IMR-90 (cell line): Measurements from ENCODE around the gene ASIC2. TPM values are rescaled to one million over a fixed set of nuclear protein-coding genes. Genes with fewer than 3 reads are reported as not detected.

Source experiments
- ATAC-seq: fragments of 200-7000 bp; cut with Tn5 transposase; 2 replicates; pipeline ENCODE4 v1.9.1; 2020; ENCODE audit warnings: low read depth, mild to moderate bottlenecking, moderate library complexity
- BruUV-seq: library from RNA; stranded (reverse); fragments of 400-500 nt; replicated peaks from 2 replicates; lab custom pipeline; 2021; lab: Mats Ljungman, UMichigan
- CTCF ChIA-PET: fragments of 300-600 bp; formaldehyde crosslinking; extraction: SDS; loops from one replicate; lab custom pipeline; 2021; ENCODE audit warnings: antibody characterized with exemption; lab: Yijun Ruan, JAX
- POLR2A ChIA-PET: fragments of 300-600 bp; sonication (Branson Sonifier 250); formaldehyde crosslinking; loops from one replicate; lab custom pipeline; 2022; ENCODE audit warnings: antibody characterized with exemption; ENCODE audit not compliant: unreplicated experiment; lab: Charles Lee
- DNase-seq: peaks from one replicate; pipeline ENCODE4 v3.0.0; 2013
- H2AFZ ChIP-seq: replicated peaks from 2 replicates; pipeline ENCODE3; 2013; ENCODE audit warnings: low read length, mild to moderate bottlenecking; ENCODE audit not compliant: poor library complexity
- H2AK5ac ChIP-seq: 2 replicates; pipeline ENCODE4 v1.6.1; 2013; ENCODE audit warnings: low read depth, low read length, inconsistent platforms
- H2AK9ac ChIP-seq: replicated peaks from 2 replicates; pipeline ENCODE3; 2013; ENCODE audit warnings: mild to moderate bottlenecking, low read depth, low read length, moderate library complexity; ENCODE audit not compliant: poor library complexity
- H2BK120ac ChIP-seq: 2 replicates; pipeline ENCODE4 v1.6.1; 2013; ENCODE audit warnings: low read depth, low read length, inconsistent platforms
- H2BK15ac ChIP-seq: 3 replicates; pipeline ENCODE4 v1.6.1; 2013; ENCODE audit warnings: low read depth, low read length, inconsistent platforms
- H2BK20ac ChIP-seq: 2 replicates; pipeline ENCODE4 v1.6.1; 2013; ENCODE audit warnings: low read depth, mild to moderate bottlenecking, inconsistent platforms, low read length, moderate library complexity
- H2BK5ac ChIP-seq: 2 replicates; pipeline ENCODE4 v1.6.1; 2013; ENCODE audit warnings: mild to moderate bottlenecking, low read depth, low read length, inconsistent platforms; ENCODE audit not compliant: poor library complexity, severe bottlenecking
- H3K14ac ChIP-seq: replicated peaks from 2 replicates; pipeline ENCODE4 v1.6.1; 2013; ENCODE audit warnings: low read depth, low read length, inconsistent platforms
- H3K18ac ChIP-seq: 2 replicates; pipeline ENCODE4 v1.6.1; 2013; ENCODE audit warnings: low read depth, low read length, control low read depth
- H3K23ac ChIP-seq: 2 replicates; pipeline ENCODE4 v1.6.1; 2013; ENCODE audit warnings: low read depth, low read length, inconsistent platforms
- H3K27ac ChIP-seq: 2 replicates; pipeline ENCODE4 v1.5.1; 2013; ENCODE audit warnings: mild to moderate bottlenecking, control low read depth, low read length; ENCODE audit not compliant: insufficient read depth
- H3K27me3 ChIP-seq: 2 replicates; pipeline ENCODE4 v1.6.1; 2013; ENCODE audit warnings: low read length; ENCODE audit not compliant: control insufficient read depth, insufficient read depth
- H3K36me3 ChIP-seq: 2 replicates; pipeline ENCODE4 v1.6.1; 2013; ENCODE audit warnings: low read length, mixed read lengths; ENCODE audit not compliant: control insufficient read depth, insufficient read depth
- H3K4ac ChIP-seq: 2 replicates; pipeline ENCODE4 v1.6.1; 2013; ENCODE audit warnings: low read depth, low read length, inconsistent platforms
- H3K4me1 ChIP-seq: 2 replicates; pipeline ENCODE4 v1.6.1; 2013; ENCODE audit warnings: low read length, mixed read lengths; ENCODE audit not compliant: control insufficient read depth, insufficient read depth
- H3K4me2 ChIP-seq: 2 replicates; pipeline ENCODE4 v1.6.1; 2013; ENCODE audit warnings: low read depth, mild to moderate bottlenecking, control low read depth, low read length, moderate library complexity
- H3K4me3 ChIP-seq: 2 replicates; pipeline ENCODE4 v1.5.1; 2013; ENCODE audit warnings: low read depth, mild to moderate bottlenecking, control low read depth, low read length, moderate library complexity; ENCODE audit not compliant: insufficient read depth
- H3K56ac ChIP-seq: 2 replicates; pipeline ENCODE4 v1.6.1; 2013; ENCODE audit warnings: low read length, inconsistent platforms; ENCODE audit not compliant: insufficient read depth; ENCODE audit errors: extremely low read depth
- H3K79me1 ChIP-seq, 2 experiments: 2 replicates each; pipeline ENCODE4 v1.6.1; 2013; ENCODE audit warnings: low read length in 2 of 2, inconsistent platforms in 1 of 2, low read depth in 1 of 2
- H3K9ac ChIP-seq: 2 replicates; pipeline ENCODE4 v1.6.1; 2013; ENCODE audit warnings: low read depth, low read length, control low read depth
- H3K9me1 ChIP-seq: 2 replicates; pipeline ENCODE4 v1.6.1; 2013; ENCODE audit warnings: low read length, inconsistent platforms; ENCODE audit not compliant: insufficient read depth
- H3K9me3 ChIP-seq: 2 replicates; pipeline ENCODE4 v1.6.1; 2013; ENCODE audit warnings: low read length; ENCODE audit not compliant: control insufficient read depth, insufficient read depth
- H4K20me1 ChIP-seq: 2 replicates; pipeline ENCODE4 v1.6.1; 2013; ENCODE audit warnings: low read length, inconsistent platforms; ENCODE audit not compliant: insufficient read depth
- H4K5ac ChIP-seq: 2 replicates; pipeline ENCODE4 v1.6.1; 2013; ENCODE audit warnings: mild to moderate bottlenecking, low read depth, low read length, control low read depth
- H4K8ac ChIP-seq, 2 experiments: 2 replicates each; pipeline ENCODE4 v1.6.1; 2013; ENCODE audit warnings: low read depth in 2 of 2, low read length in 2 of 2, control low read depth in 1 of 2, inconsistent platforms in 1 of 2
- H4K91ac ChIP-seq: 2 replicates; pipeline ENCODE4 v1.6.1; 2013; ENCODE audit warnings: low read depth, low read length, inconsistent platforms; ENCODE audit not compliant: insufficient read depth
- BHLHE40 ChIP-seq: fragments of 150-350 bp; IDR thresholded peaks from 2 replicates; pipeline ENCODE4 v1.6.1; 2016; ENCODE audit warnings: mild to moderate bottlenecking, low read depth, low read length
- CEBPB ChIP-seq: IDR thresholded peaks from 2 replicates; pipeline ENCODE4 v1.6.1; 2012; ENCODE audit warnings: low read depth, low read length, improper control_type of control experiment
- CHD1 ChIP-seq: IDR thresholded peaks from 2 replicates; pipeline ENCODE4 v1.6.1; 2012; ENCODE audit warnings: low read depth, low read length, improper control_type of control experiment
- FOS ChIP-seq: fragments of 150-350 bp; IDR thresholded peaks from 2 replicates; pipeline ENCODE4 v1.6.1; 2016; ENCODE audit warnings: low read depth, low read length
- MAFK ChIP-seq: IDR thresholded peaks from 2 replicates; pipeline ENCODE4 v1.6.1; 2012; ENCODE audit warnings: low read depth, low read length, improper control_type of control experiment
- MAZ ChIP-seq: IDR thresholded peaks from 2 replicates; pipeline ENCODE4 v1.6.1; 2012; ENCODE audit warnings: low read depth, mild to moderate bottlenecking, low read length, improper control_type of control experiment, moderate library complexity, borderline replicate concordance
- MXI1 ChIP-seq: IDR thresholded peaks from 2 replicates; pipeline ENCODE4 v1.6.1; 2012; ENCODE audit warnings: low read depth, mild to moderate bottlenecking, low read length, moderate library complexity, borderline replicate concordance
- NFE2L2 ChIP-seq: fragments of 150-350 bp; IDR thresholded peaks from 2 replicates; pipeline ENCODE4 v1.6.1; 2016; ENCODE audit warnings: low read depth, mild to moderate bottlenecking, low read length
- POLR2A ChIP-seq: IDR thresholded peaks from 2 replicates; pipeline ENCODE4 v1.6.1; 2012; ENCODE audit warnings: mild to moderate bottlenecking, low read depth, low read length
- RAD21 ChIP-seq: IDR thresholded peaks from 2 replicates; pipeline ENCODE4 v1.6.1; 2012; ENCODE audit warnings: low read length, improper control_type of control experiment
- RCOR1 ChIP-seq: IDR thresholded peaks from 2 replicates; pipeline ENCODE4 v1.6.1; 2012; ENCODE audit warnings: mild to moderate bottlenecking, low read length, improper control_type of control experiment; ENCODE audit not compliant: insufficient replicate concordance
- RFX5 ChIP-seq: IDR thresholded peaks from 2 replicates; pipeline ENCODE4 v1.8.0; 2012; ENCODE audit warnings: low read depth, mild to moderate bottlenecking, low read length, moderate library complexity
- SMC3 ChIP-seq: fragments of 150-350 bp; IDR thresholded peaks from 2 replicates; pipeline ENCODE4 v1.6.1; 2016; ENCODE audit warnings: low read depth, mild to moderate bottlenecking, antibody characterized with exemption, low read length, moderate library complexity
- WGBS, 2 experiments: methylation state at CpG; one replicate each; pipeline versions ENCODE4 v1.1.5 to v1.1.7; 2013; ENCODE audit warnings: missing lambda C conversion rate in 2 of 2; ENCODE audit not compliant: insufficient read length in 1 of 2; ENCODE audit errors: extremely low coverage in 2 of 2; 5-methylcytosine and 5-hydroxymethylcytosine counted together
- dilution Hi-C: fragments of 300-500 bp; cut with HindIII; formaldehyde crosslinking; loops from one replicate; pipeline ENCODE4 v1.14.3; 2018; ENCODE audit warnings: low sequenced_read_pairs; ENCODE audit not compliant: unreplicated experiment
- in situ Hi-C: fragments of 300-500 bp; cut with MboI; formaldehyde crosslinking; loops from 3 replicates; pipeline ENCODE4 v1.14.3; 2019; ENCODE audit warnings: low sequenced_read_pairs, inconsistent platforms, mixed read lengths
- intact Hi-C: fragments of 100-400 bp; cut with micrococcal nuclease; formaldehyde crosslinking; loops from 2 replicates; pipeline ENCODE4 v1.10.0; 2022
- polyA plus RNA-seq, 3 experiments: library from polyadenylated mRNA; depleted of rRNA; stranded (reverse); fragments of >200 nt; gene quantifications; 2 replicates each; pipeline ENCODE4 v1.2.3, GENCODE V29; 2012; ENCODE audit warnings: low replicate concordance in 1 of 3
- total RNA-seq: library from RNA; depleted of rRNA; stranded (reverse); fragments of >200 nt; gene quantifications from 2 replicates; pipeline ENCODE4 v1.2.3, GENCODE V29; 2012
- TF ChIP-seq, protein P1 (sequence below): conservative IDR thresholded peaks from 2 replicates; pipeline ENCODE4 v1.5.1; 2012; ENCODE audit warnings: mild to moderate bottlenecking, low read depth, low read length, improper control_type of control experiment
- TF ChIP-seq, protein P2 (sequence below): fragments of 150-350 bp; IDR thresholded peaks from 2 replicates; pipeline ENCODE4 v1.6.1; 2016; ENCODE audit warnings: low read depth, mild to moderate bottlenecking, low read length, moderate library complexity, borderline replicate concordance
- TF ChIP-seq, protein P3 (sequence below): fragments of 150-350 bp; IDR thresholded peaks from 2 replicates; pipeline ENCODE4 v1.6.1; 2017; ENCODE audit warnings: mild to moderate bottlenecking, antibody characterized with exemption, low read length, low read depth

ASIC2 gene
- total and polyA plus RNA-seq, 2 of the 4 experiments (the other 2 are of a cell fraction), result under 0.01 to 0.15 TPM

- no peaks in the 10 kb centered on the region; the same call in 1 of the 2 replicates for H3K9me1 ChIP-seq
- H3K4me2 ChIP-seq, result no peak overlapping the region
- intact Hi-C loops, result loop anchor here (1.0 to 2.0 kb wide), 3 partner anchors 252 to 713 kb away; no protein-coding TSS in a partner anchor
Observed at GRCh38 chr17:33038740-33039139, 254.4 kb downstream of the ASIC2 start.

More at GRCh38 chr17:33038740-33039139, 254.4 kb downstream of the ASIC2 start:
- H4K5ac ChIP-seq, result no peak overlapping the region
- no peak overlapping the region for H3K56ac ChIP-seq
- no peak overlapping the region for H3K18ac ChIP-seq
- no peaks in the 10 kb centered on the region for H3K9me3 ChIP-seq
- H2AFZ ChIP-seq, result no peak overlapping the region
- no peaks in the 10 kb centered on the region for H3K79me1 ChIP-seq
- no peak overlapping the region for H3K4me3 ChIP-seq
- TF ChIP-seq MAFK (no peak), FOS (no peak), CEBPB (no peak), BHLHE40 (no peak), RCOR1 (no peak), MXI1 (no peak), CHD1 (no peak), POLR2A (no peak), RAD21 (peak; percentile 55), NFE2L2 (no peak), SMC3 (peak; percentile 32; the same call in 1 of the 2 replicates), RFX5 (no peak), MAZ (no peak)
- TF ChIP-seq, protein P1, sequence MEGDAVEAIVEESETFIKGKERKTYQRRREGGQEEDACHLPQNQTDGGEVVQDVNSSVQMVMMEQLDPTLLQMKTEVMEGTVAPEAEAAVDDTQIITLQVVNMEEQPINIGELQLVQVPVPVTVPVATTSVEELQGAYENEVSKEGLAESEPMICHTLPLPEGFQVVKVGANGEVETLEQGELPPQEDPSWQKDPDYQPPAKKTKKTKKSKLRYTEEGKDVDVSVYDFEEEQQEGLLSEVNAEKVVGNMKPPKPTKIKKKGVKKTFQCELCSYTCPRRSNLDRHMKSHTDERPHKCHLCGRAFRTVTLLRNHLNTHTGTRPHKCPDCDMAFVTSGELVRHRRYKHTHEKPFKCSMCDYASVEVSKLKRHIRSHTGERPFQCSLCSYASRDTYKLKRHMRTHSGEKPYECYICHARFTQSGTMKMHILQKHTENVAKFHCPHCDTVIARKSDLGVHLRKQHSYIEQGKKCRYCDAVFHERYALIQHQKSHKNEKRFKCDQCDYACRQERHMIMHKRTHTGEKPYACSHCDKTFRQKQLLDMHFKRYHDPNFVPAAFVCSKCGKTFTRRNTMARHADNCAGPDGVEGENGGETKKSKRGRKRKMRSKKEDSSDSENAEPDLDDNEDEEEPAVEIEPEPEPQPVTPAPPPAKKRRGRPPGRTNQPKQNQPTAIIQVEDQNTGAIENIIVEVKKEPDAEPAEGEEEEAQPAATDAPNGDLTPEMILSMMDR, result peak; percentile 59
- TF ChIP-seq, protein P2, sequence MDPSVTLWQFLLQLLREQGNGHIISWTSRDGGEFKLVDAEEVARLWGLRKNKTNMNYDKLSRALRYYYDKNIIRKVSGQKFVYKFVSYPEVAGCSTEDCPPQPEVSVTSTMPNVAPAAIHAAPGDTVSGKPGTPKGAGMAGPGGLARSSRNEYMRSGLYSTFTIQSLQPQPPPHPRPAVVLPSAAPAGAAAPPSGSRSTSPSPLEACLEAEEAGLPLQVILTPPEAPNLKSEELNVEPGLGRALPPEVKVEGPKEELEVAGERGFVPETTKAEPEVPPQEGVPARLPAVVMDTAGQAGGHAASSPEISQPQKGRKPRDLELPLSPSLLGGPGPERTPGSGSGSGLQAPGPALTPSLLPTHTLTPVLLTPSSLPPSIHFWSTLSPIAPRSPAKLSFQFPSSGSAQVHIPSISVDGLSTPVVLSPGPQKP, result no peak
- TF ChIP-seq, protein P3, sequence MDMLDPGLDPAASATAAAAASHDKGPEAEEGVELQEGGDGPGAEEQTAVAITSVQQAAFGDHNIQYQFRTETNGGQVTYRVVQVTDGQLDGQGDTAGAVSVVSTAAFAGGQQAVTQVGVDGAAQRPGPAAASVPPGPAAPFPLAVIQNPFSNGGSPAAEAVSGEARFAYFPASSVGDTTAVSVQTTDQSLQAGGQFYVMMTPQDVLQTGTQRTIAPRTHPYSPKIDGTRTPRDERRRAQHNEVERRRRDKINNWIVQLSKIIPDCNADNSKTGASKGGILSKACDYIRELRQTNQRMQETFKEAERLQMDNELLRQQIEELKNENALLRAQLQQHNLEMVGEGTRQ, result no peak
- no CpG with 5 or more reads among the region's 3 CpGs for WGBS, 2 experiments
- no peaks in the 10 kb centered on the region for H3K27me3 ChIP-seq
- no TSS peak for BruUV-seq
- no peaks in the 10 kb centered on the region for H3K36me3 ChIP-seq
- H2AK9ac ChIP-seq, result no peak overlapping the region
- peak; percentile 69 for ATAC-seq
- peak; percentile 15 for DNase-seq
- H2BK5ac ChIP-seq, result no peak overlapping the region
- H4K20me1 ChIP-seq, result no peaks in the 10 kb centered on the region
- H3K14ac ChIP-seq, result no peak overlapping the region
- H2AK5ac ChIP-seq, result no peak overlapping the region
- no peaks in the 10 kb centered on the region for H3K4me1 ChIP-seq
- ChIA-PET CTCF (interaction anchor here (0.7 to 1.4 kb wide), 2 partner anchors 11 to 254 kb away, joined by 3 read pairs; partner anchors contain the start of gene ASIC2), POLR2A (no interaction called here)
- H2BK15ac ChIP-seq, result no peak overlapping the region
- in situ Hi-C loops (no loop called here), dilution Hi-C loops (no loop called here)
- H3K27ac ChIP-seq, result no peak overlapping the region
- H3K4ac ChIP-seq, result no peak overlapping the region
- H2BK20ac ChIP-seq, result no peak overlapping the region
- H4K91ac ChIP-seq, result no peak overlapping the region
- H4K8ac ChIP-seq, result no peak overlapping the region
- no peak overlapping the region for H3K9ac ChIP-seq
- no peak overlapping the region for H2BK120ac ChIP-seq
- no peak overlapping the region for H3K23ac ChIP-seq
